WTC11 (cell line): Measurements from ENCODE around the gene CARM1. TPM values are rescaled to one million over a fixed set of nuclear protein-coding genes. Genes with fewer than 3 reads are reported as not detected.

Experiments
- ATAC-seq: fragments of 200-7000 bp; cut with Tn5 transposase; 2 replicates; pipeline ENCODE4 v1.10.0; 2021; ENCODE audit warnings: mild to moderate bottlenecking, moderate library complexity
- CTCF ChIA-PET: fragments of 300-600 bp; sonication (Branson Sonifier 250); formaldehyde crosslinking; loops from one replicate; lab custom pipeline; 2021; ENCODE audit warnings: antibody characterized with exemption; lab: Charles Lee
- POLR2A ChIA-PET: fragments of 350-600 bp; sonication (Branson Sonifier 250); formaldehyde crosslinking; loops from one replicate; lab custom pipeline; 2021; ENCODE audit warnings: antibody characterized with exemption; lab: Charles Lee
- DNase-seq: peaks from one replicate; pipeline ENCODE4 v3.0.0; 2021; ENCODE audit warnings: low spot score
- H3K27ac Mint-ChIP-seq: 2 replicates; pipeline ENCODE4 v1.8.0; 2021; ENCODE audit warnings: mixed read lengths
- H3K27me3 Mint-ChIP-seq: 2 replicates; pipeline ENCODE4 v1.8.0; 2021; ENCODE audit warnings: low read depth, mild to moderate bottlenecking, moderate library complexity, mixed read lengths
- H3K36me3 Mint-ChIP-seq: 2 replicates; pipeline ENCODE4 v1.8.0; 2021; ENCODE audit warnings: mixed read lengths
- H3K4me1 Mint-ChIP-seq: 2 replicates; pipeline ENCODE4 v1.8.0; 2022; ENCODE audit warnings: mixed read lengths
- H3K4me3 Mint-ChIP-seq: 2 replicates; pipeline ENCODE4 v1.8.0; 2021; ENCODE audit warnings: mild to moderate bottlenecking, moderate library complexity, mixed read lengths
- H3K9me3 Mint-ChIP-seq: 2 replicates; pipeline ENCODE4 v1.8.0; 2021; ENCODE audit warnings: mixed read lengths
- ARID4B ChIP-seq: sonication (generic); formaldehyde crosslinking; IDR thresholded peaks from 2 replicates; pipeline ENCODE4 v1.8.0; 2023; ENCODE audit warnings: missing genetic modification reagents, mild to moderate bottlenecking, borderline replicate concordance
- CTCF ChIP-seq: fragments of 200-600 bp; IDR thresholded peaks from 2 replicates; pipeline ENCODE4 v1.8.0; 2022; ENCODE audit warnings: antibody characterized with exemption
- E2F5 ChIP-seq: sonication (generic); formaldehyde crosslinking; IDR thresholded peaks from 2 replicates; pipeline ENCODE4 v1.8.1; 2022; ENCODE audit warnings: mild to moderate bottlenecking, moderate library complexity, missing genetic modification reagents
- FOXP4 ChIP-seq: sonication (generic); formaldehyde crosslinking; IDR thresholded peaks from 2 replicates; pipeline ENCODE4 v1.8.0; 2022; ENCODE audit warnings: mild to moderate bottlenecking, missing genetic modification reagents
- MAX ChIP-seq: sonication (generic); formaldehyde crosslinking; IDR thresholded peaks from 2 replicates; pipeline ENCODE4 v1.8.0; 2022; ENCODE audit warnings: mild to moderate bottlenecking, missing genetic modification reagents
- NFATC4 ChIP-seq: fragments of 250-450 bp; sonication (Bioruptor Pico); IDR thresholded peaks from 2 replicates; pipeline ENCODE4 v1.9.0; 2021; ENCODE audit warnings: mild to moderate bottlenecking
- NFYB ChIP-seq: sonication (generic); formaldehyde crosslinking; conservative IDR thresholded peaks from 2 replicates; pipeline ENCODE4 v1.8.0; 2022; ENCODE audit warnings: low read depth, missing genetic modification reagents
- NR3C1 ChIP-seq: sonication (generic); formaldehyde crosslinking; conservative IDR thresholded peaks from 2 replicates; pipeline ENCODE4 v1.8.1; 2023; ENCODE audit warnings: low read depth, mild to moderate bottlenecking, missing genetic modification reagents
- PREB ChIP-seq: sonication (generic); formaldehyde crosslinking; IDR thresholded peaks from 2 replicates; pipeline ENCODE4 v1.8.1; 2022; ENCODE audit warnings: mild to moderate bottlenecking, missing genetic modification reagents, moderate library complexity, borderline replicate concordance
- SMAD4 ChIP-seq: sonication (generic); formaldehyde crosslinking; IDR thresholded peaks from 2 replicates; pipeline ENCODE4 v1.8.0; 2022; ENCODE audit warnings: mild to moderate bottlenecking, missing genetic modification reagents
- TEAD4 ChIP-seq: sonication (generic); formaldehyde crosslinking; IDR thresholded peaks from 2 replicates; pipeline ENCODE4 v1.8.0; 2022; ENCODE audit warnings: mild to moderate bottlenecking, missing genetic modification reagents
- ZNF263 ChIP-seq: sonication (generic); formaldehyde crosslinking; IDR thresholded peaks from 2 replicates; pipeline ENCODE4 v1.8.1; 2022; ENCODE audit warnings: low read depth, mild to moderate bottlenecking, moderate library complexity, missing genetic modification reagents
- ZNF317 ChIP-seq: sonication (generic); formaldehyde crosslinking; IDR thresholded peaks from 2 replicates; pipeline ENCODE4 v1.8.1; 2023; ENCODE audit warnings: low read depth, mild to moderate bottlenecking, moderate library complexity, missing genetic modification reagents, borderline replicate concordance
- ZNF512 ChIP-seq: sonication (generic); formaldehyde crosslinking; IDR thresholded peaks from 2 replicates; pipeline ENCODE4 v1.8.1; 2022; ENCODE audit warnings: missing genetic modification reagents, borderline replicate concordance
- total RNA-seq: library from RNA; stranded (reverse); gene quantifications from 3 replicates; pipeline ENCODE4 v1.2.3, GENCODE V29; 2021

CARM1 gene
- total RNA-seq, 1 experiment from 2014 or later = 125 TPM

GRCh38 chr19:10962863-10963262 is 91.5 kb downstream of the CARM1 start (continued):
- TF ChIP-seq CTCF (no peak), TEAD4 (no peak)

GRCh38 chr19:10963865-10964264 is 92.5 kb downstream of the CARM1 start:
- peaks cover 41% of the 10 kb centered on the region for H3K4me1 Mint-ChIP-seq
- POLR2A ChIA-PET = interaction anchor here (0.5 to 0.7 kb wide), 2 partner anchors 12 to 175 kb away, joined by 4 to 5 read pairs; no protein-coding TSS in a partner anchor
- no peak overlapping the region for H3K27ac Mint-ChIP-seq
- CTCF ChIA-PET = interaction anchor here (1.0 to 1.3 kb wide), 2 partner anchors 22 to 105 kb away, joined by 3 to 4 read pairs; no protein-coding TSS in a partner anchor
- DNase-seq (no peak), ATAC-seq (no peak)
- H3K4me3 Mint-ChIP-seq = no peak overlapping the region
- no peaks in the 10 kb centered on the region for H3K9me3 Mint-ChIP-seq
- H3K27me3 Mint-ChIP-seq = no peaks in the 10 kb centered on the region
- 0 out of 2 replicates have a peak, but pooled peaks cover 5% of the 10 kb centered on the region for H3K36me3 Mint-ChIP-seq
- no peak for TF ChIP-seq ZNF512 (CRISPR knock-in tag)
- no peak for TF ChIP-seq NFYB (CRISPR knock-in tag)
- no peak for TF ChIP-seq ZNF317 (CRISPR knock-in tag)
- TF ChIP-seq, all 79 proteins: peak for 0

- no peaks in the 10 kb centered on the region for H3K27me3 Mint-ChIP-seq
- no peak for ATAC-seq
- CTCF ChIA-PET = interaction anchor here (1.0 to 4.8 kb wide), 3 partner anchors 23 to 298 kb away, joined by 3 to 28 read pairs (median 4); partner anchors contain the start of gene DOCK6
- POLR2A ChIA-PET = no interaction called here
- no peak for DNase-seq
- no peaks in the 10 kb centered on the region for H3K9me3 Mint-ChIP-seq
- 0 out of 2 replicates have a peak, but pooled peaks cover 5% of the 10 kb centered on the region for H3K36me3 Mint-ChIP-seq
- no peak overlapping the region for H3K4me3 Mint-ChIP-seq
- peak overlapping the region; percentile 88; the same call in 1 of the 2 replicates for H3K27ac Mint-ChIP-seq
- peaks cover 45% of the 10 kb centered on the region for H3K4me1 Mint-ChIP-seq
- TF ChIP-seq NR3C1 (CRISPR knock-in tag) = no peak
- TF ChIP-seq SMAD4 (CRISPR knock-in tag) = no peak
- no peak for TF ChIP-seq PREB (CRISPR knock-in tag)
- no peak for TF ChIP-seq FOXP4 (CRISPR knock-in tag)
- TF ChIP-seq CTCF = no peak
- no peak for TF ChIP-seq E2F5 (CRISPR knock-in tag)
- TF ChIP-seq ARID4B (CRISPR knock-in tag) = no peak
- no peak for TF ChIP-seq NFATC4 (CRISPR knock-in tag)
- no peak for TF ChIP-seq ZNF512 (CRISPR knock-in tag)
- no peak for TF ChIP-seq ZNF263 (CRISPR knock-in tag)
- no peak for TF ChIP-seq MAX (CRISPR knock-in tag)
Observed at GRCh38 chr19:10964903-10965302, 93.5 kb downstream of the CARM1 start.
